NCI-H345 (cell line): ENCODE measurements around the gene FN3K.

Experiments
- DNase-seq: peaks from one replicate; lab custom pipeline; 2025; lab: John Stamatoyannopoulos, UW

The FN3K gene

GRCh38 chr17:82703935-82704865 lies 31.2 kb upstream of the FN3K start:
- no peak for DNase-seq

GRCh38 chr17:82704886-82705285 lies 30.5 kb upstream of the FN3K start:
- DNase-seq: no peak

GRCh38 chr17:82705756-82706155 lies 29.7 kb upstream of the FN3K start:
- no peak for DNase-seq

- DNase-seq: no peak
Observed at GRCh38 chr17:82709024-82709675, 26.3 kb upstream of the FN3K start.

- no peak for DNase-seq
Observed at GRCh38 chr17:82709676-82710498, 25.5 kb upstream of the FN3K start.

GRCh38 chr17:82710499-82711232 lies 24.7 kb upstream of the FN3K start:
- DNase-seq: no peak

DNA sequence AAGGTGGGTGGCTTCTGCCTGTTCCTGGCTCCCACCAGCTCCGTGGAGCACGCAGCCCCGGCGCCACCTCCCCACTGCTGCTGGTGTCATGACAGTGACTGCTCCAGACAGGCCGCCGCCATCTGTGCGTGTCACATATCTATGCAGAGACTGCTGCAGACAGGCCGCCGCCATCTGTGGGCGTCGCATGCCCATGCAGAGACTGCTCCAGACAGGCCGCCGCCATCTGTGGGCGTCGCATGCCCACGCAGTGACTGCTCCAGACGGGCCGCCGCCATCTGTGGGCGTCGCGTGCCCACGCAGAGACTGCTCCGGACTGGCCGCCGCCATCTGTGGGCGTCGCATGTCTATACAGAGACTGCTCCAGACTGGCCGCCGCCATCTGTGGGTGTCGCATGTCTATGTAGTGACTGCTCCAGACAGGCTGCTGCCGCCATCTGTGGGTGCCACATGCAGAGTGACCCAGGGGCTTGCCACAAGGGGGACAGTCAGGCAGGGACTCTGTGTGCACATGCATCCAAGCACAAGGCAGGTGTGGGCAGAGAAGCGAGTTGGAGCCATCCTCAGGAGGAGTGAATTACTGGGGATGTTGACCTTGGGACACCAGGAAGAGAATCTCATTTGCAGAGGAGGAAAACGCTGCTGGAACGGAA lies 22.2 kb upstream of the FN3K start:
- no peak for DNase-seq

DNA sequence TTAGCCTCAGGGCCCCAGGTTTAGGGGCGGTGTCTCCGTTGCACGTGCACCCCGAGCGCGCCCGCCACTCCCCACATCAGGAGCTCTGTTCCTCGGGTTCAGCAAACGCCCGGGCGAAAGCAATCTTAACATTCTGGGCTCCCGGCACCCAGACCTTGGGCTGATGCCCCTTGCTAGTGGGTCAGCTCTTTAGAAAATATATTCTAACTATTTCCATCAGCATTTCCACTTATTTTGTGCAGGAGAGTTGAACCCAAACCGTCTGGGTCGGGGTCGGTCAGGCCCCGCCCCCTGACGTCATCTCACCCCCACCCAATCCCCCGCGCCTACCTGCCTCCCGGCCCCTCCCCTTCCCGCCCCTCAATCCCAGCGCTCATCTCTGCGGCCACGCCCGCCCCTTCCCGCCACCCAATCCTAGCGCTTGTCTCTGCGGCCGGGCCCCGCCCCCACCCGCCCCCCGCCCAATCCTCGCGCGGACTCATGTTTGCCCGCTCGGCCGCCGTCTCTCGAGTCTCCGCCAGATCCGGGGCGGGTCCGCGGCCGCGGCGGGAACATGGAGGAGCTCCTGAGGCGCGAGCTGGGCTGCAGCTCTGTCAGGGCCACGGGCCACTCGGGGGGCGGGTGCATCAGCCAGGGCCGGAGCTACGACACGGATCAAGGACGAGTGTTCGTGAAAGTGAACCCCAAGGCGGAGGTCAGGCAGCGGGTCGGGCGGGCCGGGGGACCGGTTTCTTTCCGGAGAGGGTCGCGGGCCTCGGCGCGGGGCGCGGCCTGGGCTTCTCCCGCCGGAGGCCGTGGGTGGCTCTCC lies 19.0 kb upstream of the FN3K start, which contains the start of gene FN3KRP:
Gene FN3KRP, plus strand, starts transcription at position 504 of the 808 bp plus-strand sequence. Its CDS starts 50 bp downstream, at position 554.
- DNase-seq: peak; percentile 96

GRCh38 chr17:82718986-82719685 lies 16.3 kb upstream of the FN3K start:
- DNase-seq: peak; percentile 44

GRCh38 chr17:82720204-82720603 lies 15.2 kb upstream of the FN3K start:
- no peak for DNase-seq

DNA sequence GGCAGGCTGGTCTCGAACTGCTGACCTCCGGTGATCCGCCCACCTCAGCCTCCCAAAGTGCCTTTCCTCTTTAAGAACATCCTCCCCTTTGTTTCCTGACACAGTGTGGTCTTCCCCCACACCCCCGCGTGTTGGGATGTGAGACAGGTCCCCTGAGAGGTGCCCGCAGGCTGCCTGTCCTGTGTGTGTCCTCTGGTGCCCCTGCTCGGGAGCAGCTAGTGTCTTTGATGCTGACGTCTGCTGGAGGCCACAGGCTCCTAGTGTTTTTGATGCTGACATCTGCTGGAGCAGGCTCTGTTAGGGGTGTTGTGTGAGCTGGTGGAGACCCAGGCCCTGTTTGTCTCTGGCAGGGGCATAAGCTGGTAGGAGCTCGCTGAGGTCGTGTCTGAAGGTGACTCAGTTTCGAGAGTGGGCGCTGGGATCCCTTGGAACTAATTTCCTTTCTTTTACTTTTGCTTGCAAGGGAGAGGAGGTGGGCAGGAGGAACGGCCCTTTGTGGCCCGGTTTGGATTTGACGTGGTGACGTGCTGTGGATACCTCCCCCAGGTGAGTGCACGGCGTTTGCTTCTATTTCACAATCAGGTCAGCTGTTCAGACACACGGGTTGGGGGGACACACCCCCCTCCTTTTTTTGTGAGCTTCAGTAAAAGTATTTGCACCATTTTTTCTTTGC lies 12.9 kb upstream of the FN3K start:
- no peak for DNase-seq

- DNase-seq: no peak
Observed at GRCh38 chr17:82723169-82723807, 12.1 kb upstream of the FN3K start.

- no peak for DNase-seq
Observed at GRCh38 chr17:82726427-82726826, 9.0 kb upstream of the FN3K start.

GRCh38 chr17:82729479-82730260 lies 5.7 kb upstream of the FN3K start:
- DNase-seq: no peak

DNA sequence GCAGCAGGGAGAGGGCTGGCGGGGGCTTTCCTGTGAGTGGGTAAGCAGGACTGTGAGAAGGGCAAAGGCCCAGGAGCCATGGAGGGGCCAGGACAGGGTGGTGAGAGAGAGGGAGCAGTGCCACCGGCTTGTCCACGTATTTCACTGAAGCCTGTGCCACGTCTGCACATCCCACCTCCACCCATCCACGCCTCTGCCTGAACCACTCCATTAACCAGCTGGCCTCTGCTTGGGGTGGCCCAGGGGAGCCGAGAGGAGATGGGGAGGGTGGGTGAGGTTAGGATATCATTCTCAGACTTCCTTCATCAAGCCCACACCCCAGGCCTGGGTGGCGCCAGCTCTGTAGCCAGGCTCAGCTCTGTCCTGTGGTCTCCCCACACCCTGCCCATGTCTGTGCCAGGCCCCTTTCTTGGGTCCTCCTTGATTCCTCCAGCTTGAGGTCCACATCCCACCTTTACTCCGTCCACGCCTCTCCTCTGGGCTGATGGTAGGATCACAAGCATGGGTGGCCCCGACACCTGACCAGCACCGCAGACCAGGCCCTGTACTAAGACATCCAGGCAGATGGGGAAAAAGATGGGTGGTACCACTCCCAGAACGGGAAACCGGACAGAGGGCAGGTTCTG lies 3.2 kb upstream of the FN3K start:
- no peak for DNase-seq

- no peak for DNase-seq
Observed at GRCh38 chr17:82736511-82737185, 1.2 kb downstream of the FN3K start.
